Measurements from ENCODE around the gene KIAA2012.

KIAA2012 gene

DNA sequence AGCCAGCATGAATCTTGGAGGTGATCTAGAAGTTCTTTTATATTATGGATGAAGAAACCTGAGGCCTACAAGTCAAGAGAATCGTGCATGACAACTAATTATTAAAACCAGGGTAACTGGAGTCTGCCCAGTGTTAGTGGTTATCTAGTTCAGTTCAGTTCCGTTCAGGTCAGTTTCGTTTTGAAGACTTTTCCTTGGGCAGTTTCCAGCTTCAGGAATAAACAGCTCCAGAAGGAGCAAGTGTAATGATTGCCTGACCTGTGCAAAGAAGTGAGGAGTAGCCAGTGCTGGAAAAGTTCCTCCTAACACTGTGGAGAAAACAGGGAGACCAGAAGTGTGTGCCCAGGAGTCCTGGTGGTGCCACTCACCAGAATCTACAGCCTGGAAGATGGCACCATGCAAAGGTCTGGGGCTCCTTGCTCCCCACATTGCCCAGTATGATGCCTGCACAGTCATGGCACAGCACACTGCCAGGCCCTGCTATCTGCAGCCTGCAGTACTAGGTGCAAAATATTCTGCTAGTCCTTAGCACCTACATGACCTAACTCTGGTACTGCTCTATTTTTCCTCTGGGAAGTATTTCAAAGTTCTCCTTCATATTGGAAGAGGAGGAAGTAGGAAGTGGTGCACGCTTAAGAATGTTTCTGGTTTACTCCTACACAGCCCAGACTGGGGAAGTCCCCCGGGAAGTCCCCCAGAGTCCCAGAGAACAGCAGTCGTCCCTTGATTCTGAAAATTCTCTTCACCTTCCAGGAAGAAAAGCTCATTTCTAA is 99.6 kb downstream of the KIAA2012 start:
- H3K4me1 ChIP-seq (ENCODE audit: insufficient read depth, poor library complexity, severe bottlenecking) = no peaks in the 10 kb centered on the region

DNA sequence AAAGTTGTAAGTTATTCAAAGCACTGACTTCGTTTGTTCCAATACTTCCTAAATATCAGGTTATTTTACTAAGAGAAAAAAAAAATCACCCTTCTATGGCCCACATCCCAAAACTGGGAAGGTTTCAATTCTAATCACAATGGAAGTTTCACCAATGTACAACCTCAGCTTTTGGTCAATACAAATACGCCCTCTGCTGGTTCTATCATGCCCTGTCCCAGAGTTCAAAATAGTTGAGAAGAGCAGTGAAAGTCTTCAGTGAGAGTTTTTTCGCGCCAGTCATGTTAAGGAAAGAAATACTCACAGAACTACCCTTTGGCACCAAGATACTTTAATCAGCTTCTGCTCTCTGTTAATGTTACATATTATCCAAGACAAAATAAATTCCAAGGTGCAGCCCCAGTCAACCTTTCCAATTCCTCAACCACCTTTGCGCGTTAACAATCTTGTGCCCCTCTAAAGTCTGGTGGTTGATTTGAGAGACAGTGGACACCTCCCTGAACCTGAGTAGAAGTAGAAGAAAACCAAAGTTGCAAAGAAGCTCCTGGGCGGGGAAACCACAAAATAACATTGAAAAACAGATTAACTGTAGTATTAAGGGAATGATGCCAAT is 105.4 kb downstream of the KIAA2012 start:
- Histone ChIP-seq H3K4me1 (ENCODE audit: insufficient read depth, poor library complexity, severe bottlenecking) (no peaks in the 10 kb centered on the region), H3K27me3 (ENCODE audit: insufficient read depth, poor library complexity, severe bottlenecking) (no peaks in the 10 kb centered on the region), H3K4me3 (ENCODE audit: severe bottlenecking) (no peak overlapping the region), H3K9me3 (ENCODE audit: severe bottlenecking) (no peaks in the 10 kb centered on the region), H3K27ac (ENCODE audit: poor library complexity, severe bottlenecking) (no peak overlapping the region), H3K36me3 (ENCODE audit: low read depth) (no peaks in the 10 kb centered on the region)
- peak; percentile 84 for ATAC-seq (ENCODE audit: low read depth)
- TF ChIP-seq, protein P1, sequence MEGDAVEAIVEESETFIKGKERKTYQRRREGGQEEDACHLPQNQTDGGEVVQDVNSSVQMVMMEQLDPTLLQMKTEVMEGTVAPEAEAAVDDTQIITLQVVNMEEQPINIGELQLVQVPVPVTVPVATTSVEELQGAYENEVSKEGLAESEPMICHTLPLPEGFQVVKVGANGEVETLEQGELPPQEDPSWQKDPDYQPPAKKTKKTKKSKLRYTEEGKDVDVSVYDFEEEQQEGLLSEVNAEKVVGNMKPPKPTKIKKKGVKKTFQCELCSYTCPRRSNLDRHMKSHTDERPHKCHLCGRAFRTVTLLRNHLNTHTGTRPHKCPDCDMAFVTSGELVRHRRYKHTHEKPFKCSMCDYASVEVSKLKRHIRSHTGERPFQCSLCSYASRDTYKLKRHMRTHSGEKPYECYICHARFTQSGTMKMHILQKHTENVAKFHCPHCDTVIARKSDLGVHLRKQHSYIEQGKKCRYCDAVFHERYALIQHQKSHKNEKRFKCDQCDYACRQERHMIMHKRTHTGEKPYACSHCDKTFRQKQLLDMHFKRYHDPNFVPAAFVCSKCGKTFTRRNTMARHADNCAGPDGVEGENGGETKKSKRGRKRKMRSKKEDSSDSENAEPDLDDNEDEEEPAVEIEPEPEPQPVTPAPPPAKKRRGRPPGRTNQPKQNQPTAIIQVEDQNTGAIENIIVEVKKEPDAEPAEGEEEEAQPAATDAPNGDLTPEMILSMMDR (IDR thresholded peaks at IDR 0.05; ENCODE audit: poor library complexity, severe bottlenecking) = peak; percentile 89
- DNase-seq (ENCODE audit: low spot score) = no peak

More for the DNA sequence above, 99.6 kb downstream of the KIAA2012 start:
- no peak for DNase-seq (ENCODE audit: low spot score)
- Histone ChIP-seq H3K36me3 (ENCODE audit: low read depth) (no peaks in the 10 kb centered on the region), H3K9me3 (ENCODE audit: severe bottlenecking) (no peaks in the 10 kb centered on the region), H3K27ac (ENCODE audit: poor library complexity, severe bottlenecking) (no peak overlapping the region), H3K27me3 (ENCODE audit: insufficient read depth, poor library complexity, severe bottlenecking) (no peaks in the 10 kb centered on the region), H3K4me3 (ENCODE audit: severe bottlenecking) (no peak overlapping the region)
- ATAC-seq (ENCODE audit: low read depth) = no peak
- TF ChIP-seq, protein P1 (IDR thresholded peaks at IDR 0.05; ENCODE audit: poor library complexity, severe bottlenecking) = no peak

DNA sequence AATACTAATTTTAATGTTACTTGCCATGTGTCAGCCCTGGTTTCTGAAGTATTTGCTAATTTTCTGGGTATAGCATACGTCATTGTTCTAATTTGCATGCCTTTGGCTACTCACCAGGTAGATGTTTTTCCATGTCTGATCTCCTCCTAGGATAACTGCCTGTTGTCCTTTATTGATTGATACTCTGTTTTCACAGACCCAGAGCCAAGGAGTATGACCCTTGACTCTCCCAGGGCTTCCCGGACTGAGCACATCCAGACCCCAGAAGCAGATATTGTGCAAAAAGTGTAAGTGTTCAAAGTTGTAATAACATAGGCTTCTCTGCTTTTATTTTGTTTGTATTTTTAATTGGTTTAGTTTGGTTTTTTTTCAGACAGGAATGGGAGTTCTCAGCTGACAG is 111.5 kb downstream of the KIAA2012 start:
- Histone ChIP-seq H3K4me3 (ENCODE audit: severe bottlenecking) (no peak overlapping the region), H3K27me3 (ENCODE audit: insufficient read depth, poor library complexity, severe bottlenecking) (no peaks in the 10 kb centered on the region), H3K36me3 (ENCODE audit: low read depth) (no peaks in the 10 kb centered on the region), H3K9me3 (ENCODE audit: severe bottlenecking) (no peaks in the 10 kb centered on the region), H3K4me1 (ENCODE audit: insufficient read depth, poor library complexity, severe bottlenecking) (peaks cover 17% of the 10 kb centered on the region), H3K27ac (ENCODE audit: poor library complexity, severe bottlenecking) (no peak overlapping the region)
- ATAC-seq (ENCODE audit: low read depth) (no peak), DNase-seq (ENCODE audit: low spot score) (no peak)
- TF ChIP-seq, protein P1 (IDR thresholded peaks at IDR 0.05; ENCODE audit: poor library complexity, severe bottlenecking) = no peak

DNA sequence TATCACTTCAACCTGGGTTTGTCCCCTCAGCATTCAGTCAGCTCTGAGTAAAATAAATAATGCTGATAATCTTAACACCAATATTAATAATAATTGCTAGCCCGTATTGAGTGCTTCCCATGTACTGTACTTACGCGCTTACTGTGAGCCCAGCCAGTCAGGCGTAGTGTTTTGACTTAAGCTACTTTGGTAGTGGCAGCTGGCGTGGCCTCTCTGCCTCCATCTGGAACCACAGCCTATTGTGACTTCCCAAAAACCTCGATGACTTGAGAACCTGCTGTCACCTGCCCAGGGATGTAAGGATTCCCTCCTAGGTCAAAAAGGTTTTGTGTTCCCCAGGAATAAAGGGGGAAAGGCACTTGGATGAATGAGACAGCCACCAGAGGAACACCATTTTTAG is 112.1 kb downstream of the KIAA2012 start:
- Histone ChIP-seq H3K27ac (ENCODE audit: poor library complexity, severe bottlenecking) (peak overlapping the region; percentile 73), H3K36me3 (ENCODE audit: low read depth) (no peaks in the 10 kb centered on the region), H3K4me1 (ENCODE audit: insufficient read depth, poor library complexity, severe bottlenecking) (peaks cover 17% of the 10 kb centered on the region), H3K27me3 (ENCODE audit: insufficient read depth, poor library complexity, severe bottlenecking) (no peaks in the 10 kb centered on the region), H3K4me3 (ENCODE audit: severe bottlenecking) (no peak overlapping the region), H3K9me3 (ENCODE audit: severe bottlenecking) (no peaks in the 10 kb centered on the region)
- TF ChIP-seq, protein P1 (IDR thresholded peaks at IDR 0.05; ENCODE audit: poor library complexity, severe bottlenecking) = no peak
- ATAC-seq (ENCODE audit: low read depth) = no peak
- no peak for DNase-seq (ENCODE audit: low spot score)

Data from RWPE2 (cell line).